ENCODE results near the gene CROCC2.

DNA sequence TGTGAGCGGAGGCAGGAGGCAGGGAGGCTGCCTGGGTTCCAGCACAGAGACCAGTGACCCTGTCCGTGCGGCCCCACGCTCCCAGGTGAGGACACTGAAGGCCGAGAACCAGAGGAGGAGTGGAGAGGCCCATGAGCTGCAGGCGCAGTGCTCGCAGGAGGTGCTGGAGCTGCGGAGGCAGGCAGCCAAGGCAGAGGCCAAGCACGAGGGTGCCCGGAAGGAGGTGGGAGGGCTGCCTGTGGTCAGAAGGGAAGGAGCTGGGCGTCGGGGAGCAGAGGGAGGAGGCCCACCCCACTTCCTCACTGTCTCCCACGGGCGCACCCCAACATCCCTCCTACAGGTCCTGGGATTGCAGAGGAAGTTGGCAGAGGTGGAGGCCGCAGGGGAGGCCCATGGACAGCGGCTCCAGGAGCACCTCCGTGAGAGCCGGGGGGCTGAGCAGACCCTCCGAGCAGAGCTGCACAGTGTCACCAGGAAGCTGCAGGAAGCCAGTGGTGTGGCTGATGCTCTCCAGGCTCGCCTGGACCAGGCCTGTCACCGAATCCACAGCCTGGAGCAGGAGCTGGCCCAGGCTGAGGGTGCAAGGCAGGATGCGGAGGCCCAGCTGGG lies 59.3 kb downstream of the CROCC2 start:
- TF ChIP-seq POLR2A (IDR thresholded peaks at IDR 0.05), result no peak
- TF ChIP-seq, protein P1, sequence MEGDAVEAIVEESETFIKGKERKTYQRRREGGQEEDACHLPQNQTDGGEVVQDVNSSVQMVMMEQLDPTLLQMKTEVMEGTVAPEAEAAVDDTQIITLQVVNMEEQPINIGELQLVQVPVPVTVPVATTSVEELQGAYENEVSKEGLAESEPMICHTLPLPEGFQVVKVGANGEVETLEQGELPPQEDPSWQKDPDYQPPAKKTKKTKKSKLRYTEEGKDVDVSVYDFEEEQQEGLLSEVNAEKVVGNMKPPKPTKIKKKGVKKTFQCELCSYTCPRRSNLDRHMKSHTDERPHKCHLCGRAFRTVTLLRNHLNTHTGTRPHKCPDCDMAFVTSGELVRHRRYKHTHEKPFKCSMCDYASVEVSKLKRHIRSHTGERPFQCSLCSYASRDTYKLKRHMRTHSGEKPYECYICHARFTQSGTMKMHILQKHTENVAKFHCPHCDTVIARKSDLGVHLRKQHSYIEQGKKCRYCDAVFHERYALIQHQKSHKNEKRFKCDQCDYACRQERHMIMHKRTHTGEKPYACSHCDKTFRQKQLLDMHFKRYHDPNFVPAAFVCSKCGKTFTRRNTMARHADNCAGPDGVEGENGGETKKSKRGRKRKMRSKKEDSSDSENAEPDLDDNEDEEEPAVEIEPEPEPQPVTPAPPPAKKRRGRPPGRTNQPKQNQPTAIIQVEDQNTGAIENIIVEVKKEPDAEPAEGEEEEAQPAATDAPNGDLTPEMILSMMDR (IDR thresholded peaks at IDR 0.05), result no peak
